Kidney epithelial cell (primary cell): ENCODE results near the gene PIEZO1. TPM values are rescaled to one million over a fixed set of nuclear protein-coding genes. Genes with fewer than 3 reads are reported as not detected.

Experiments
- DNase-seq: peaks from one replicate; pipeline ENCODE4 v3.0.0-alpha.2; 2010; ENCODE audit warnings: low read depth
- H3K27me3 ChIP-seq: 2 replicates; pipeline ENCODE4 v1.6.0; 2011; ENCODE audit warnings: low read length; ENCODE audit not compliant: control insufficient read depth, insufficient read depth
- H3K36me3 ChIP-seq: 2 replicates; pipeline ENCODE4 v1.5.1; 2011; ENCODE audit warnings: low read length; ENCODE audit not compliant: control insufficient read depth, insufficient read depth
- H3K4me3 ChIP-seq: 2 replicates; pipeline ENCODE4 v1.5.1; 2011; ENCODE audit warnings: low read depth, mild to moderate bottlenecking, control low read depth, low read length
- total RNA-seq: library from RNA; depleted of rRNA; stranded (reverse); fragments of >200 nt; gene quantifications from 2 replicates; pipeline ENCODE4 v1.2.3, GENCODE V29; 2015
- TF ChIP-seq, protein P1 (sequence below): IDR thresholded peaks from 2 replicates; pipeline ENCODE4 v1.5.1; 2011; ENCODE audit warnings: mild to moderate bottlenecking, moderate library complexity, low read length, control low read depth, inconsistent platforms; ENCODE audit not compliant: insufficient read depth, poor library complexity, severe bottlenecking

Gene PIEZO1
- total RNA-seq, 1 donor from 2014 or later: 309 TPM

DNA sequence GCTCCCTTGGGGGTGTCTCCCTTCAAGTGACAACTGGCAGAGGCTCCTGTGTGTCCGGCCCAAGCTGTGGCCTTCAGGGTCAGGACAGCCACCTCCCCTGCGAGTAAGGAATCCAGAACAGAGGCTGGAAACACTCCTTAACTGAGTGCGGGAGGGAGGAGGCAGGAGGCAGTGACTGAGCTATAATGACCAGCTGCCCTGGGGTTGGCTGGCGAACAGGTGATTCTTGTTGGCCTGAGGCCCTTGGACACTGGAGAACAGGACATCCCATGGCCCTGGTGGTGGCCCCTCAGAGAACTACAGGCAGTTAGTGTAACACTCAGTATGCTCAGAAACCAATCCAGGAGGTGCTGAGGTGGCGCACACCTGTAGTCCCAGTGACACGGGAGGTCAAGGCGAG, 89.3 kb downstream of the PIEZO1 start:
- Histone ChIP-seq H3K27me3 (peaks cover 3% of the 10 kb centered on the region), H3K4me3 (no peak overlapping the region), H3K36me3 (no peaks in the 10 kb centered on the region)
- DNase-seq: no peak
- TF ChIP-seq, protein P1, sequence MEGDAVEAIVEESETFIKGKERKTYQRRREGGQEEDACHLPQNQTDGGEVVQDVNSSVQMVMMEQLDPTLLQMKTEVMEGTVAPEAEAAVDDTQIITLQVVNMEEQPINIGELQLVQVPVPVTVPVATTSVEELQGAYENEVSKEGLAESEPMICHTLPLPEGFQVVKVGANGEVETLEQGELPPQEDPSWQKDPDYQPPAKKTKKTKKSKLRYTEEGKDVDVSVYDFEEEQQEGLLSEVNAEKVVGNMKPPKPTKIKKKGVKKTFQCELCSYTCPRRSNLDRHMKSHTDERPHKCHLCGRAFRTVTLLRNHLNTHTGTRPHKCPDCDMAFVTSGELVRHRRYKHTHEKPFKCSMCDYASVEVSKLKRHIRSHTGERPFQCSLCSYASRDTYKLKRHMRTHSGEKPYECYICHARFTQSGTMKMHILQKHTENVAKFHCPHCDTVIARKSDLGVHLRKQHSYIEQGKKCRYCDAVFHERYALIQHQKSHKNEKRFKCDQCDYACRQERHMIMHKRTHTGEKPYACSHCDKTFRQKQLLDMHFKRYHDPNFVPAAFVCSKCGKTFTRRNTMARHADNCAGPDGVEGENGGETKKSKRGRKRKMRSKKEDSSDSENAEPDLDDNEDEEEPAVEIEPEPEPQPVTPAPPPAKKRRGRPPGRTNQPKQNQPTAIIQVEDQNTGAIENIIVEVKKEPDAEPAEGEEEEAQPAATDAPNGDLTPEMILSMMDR: no peak

DNA sequence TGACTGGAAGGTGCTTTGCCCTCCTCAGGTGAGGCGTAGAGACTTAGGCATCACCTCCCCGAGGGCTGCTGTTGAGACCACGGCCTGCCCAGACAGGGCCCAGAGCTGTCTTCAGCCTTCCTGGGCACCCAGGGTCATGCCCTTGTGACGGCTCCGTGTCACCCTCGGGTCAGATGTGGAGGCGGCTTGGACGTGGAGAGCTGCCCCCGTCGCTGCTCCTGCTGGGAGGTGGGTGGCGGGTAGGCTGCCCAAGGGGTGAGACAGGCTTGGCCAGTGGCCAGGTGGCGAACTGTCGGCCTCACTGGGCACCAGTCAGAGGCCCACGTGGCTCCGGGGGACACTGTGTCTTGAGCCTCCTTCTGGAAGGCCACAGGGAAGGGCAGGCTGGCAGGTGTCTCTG, 89.8 kb downstream of the PIEZO1 start:
- Histone ChIP-seq H3K36me3 (no peaks in the 10 kb centered on the region), H3K4me3 (no peak overlapping the region), H3K27me3 (peaks cover 6% of the 10 kb centered on the region)
- TF ChIP-seq, protein P1: no peak
- no peak for DNase-seq

DNA sequence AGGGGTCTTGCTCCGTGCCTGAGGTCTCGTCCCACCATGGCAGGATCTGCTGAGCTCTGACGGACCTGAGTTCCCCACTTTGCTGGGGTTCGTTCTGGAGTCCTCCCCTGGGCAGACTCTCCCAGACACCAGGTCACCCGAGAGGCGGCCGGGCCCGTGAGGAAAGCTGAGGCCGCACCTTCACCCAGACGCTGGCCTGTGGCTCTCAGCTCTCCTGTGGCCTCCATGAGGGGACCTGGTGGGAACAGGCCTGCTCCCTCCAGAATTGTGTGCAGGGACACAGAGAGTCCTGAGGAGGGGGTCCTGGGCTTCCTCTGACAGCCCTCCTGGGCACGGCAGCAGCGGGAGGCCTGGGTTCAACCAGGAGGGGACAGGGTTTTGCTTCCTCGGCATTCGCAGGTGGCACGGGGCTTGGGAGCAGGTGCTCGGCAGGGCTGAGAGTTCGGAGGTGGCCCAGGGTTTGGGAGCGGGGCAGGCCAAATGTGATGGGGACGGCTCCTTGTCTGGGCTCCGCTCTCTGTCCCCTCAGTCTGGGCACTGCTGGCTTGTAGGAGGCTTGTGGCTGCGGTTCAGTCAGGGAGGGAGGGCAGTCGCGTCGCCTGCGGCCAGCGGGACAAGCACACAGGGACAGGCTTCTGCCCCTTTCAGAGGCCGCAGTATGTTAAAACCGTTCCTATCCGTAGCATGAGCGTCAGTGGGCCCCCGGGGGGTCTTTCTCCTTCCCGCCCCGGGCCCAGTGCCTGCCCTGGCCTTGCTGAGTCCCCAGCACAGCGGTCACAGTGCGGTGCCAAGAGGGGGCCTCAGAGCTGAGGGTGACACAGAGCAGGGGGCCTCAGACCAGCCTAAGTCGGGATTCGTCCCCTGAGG, 90.6 kb downstream of the PIEZO1 start:
- Histone ChIP-seq H3K27me3 (peaks cover 10% of the 10 kb centered on the region), H3K36me3 (no peaks in the 10 kb centered on the region), H3K4me3 (no peak overlapping the region)
- DNase-seq: no peak
- TF ChIP-seq, protein P1: no peak

DNA sequence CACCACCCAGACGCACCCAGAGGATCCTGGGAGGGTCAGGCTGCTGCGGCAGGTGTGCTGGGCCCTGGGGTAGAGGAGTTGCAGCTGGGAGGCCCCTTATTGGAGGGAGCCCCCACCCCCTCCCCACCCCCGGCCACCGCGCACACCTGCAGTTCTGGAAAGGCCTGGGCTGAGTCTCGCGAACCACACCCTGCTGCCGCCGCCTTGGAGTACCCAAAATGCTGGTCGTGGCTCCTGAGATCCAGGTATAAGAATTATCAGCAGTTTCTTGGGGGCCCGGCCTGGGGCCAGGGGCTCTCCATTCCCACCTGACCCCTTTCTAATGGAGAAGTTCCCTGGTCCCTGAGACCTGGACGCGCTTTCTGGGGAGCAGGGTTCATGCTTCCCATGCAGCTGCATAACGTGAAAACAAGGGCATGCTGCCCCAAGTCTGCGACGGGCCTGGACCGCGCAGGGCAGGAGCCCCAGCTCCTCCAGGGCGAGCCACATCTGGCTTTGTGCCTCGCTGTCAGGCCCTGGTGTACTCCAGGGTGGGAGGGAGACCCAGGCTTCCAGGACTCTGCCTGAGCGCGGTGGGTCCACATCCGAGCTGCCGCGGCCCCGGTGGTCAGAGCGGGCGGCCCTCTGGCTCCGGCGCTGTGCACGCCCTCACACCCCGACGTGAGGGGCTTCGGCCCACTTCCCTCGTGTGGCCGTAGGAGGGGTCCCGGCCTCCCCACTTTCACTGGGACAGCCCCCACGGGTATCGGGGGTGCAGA, 91.4 kb downstream of the PIEZO1 start:
- TF ChIP-seq, protein P1: no peak
- no peaks in the 10 kb centered on the region for H3K36me3 ChIP-seq
- no peak for DNase-seq
- H3K4me3 ChIP-seq: no peak overlapping the region
- peaks cover 16% of the 10 kb centered on the region for H3K27me3 ChIP-seq

DNA sequence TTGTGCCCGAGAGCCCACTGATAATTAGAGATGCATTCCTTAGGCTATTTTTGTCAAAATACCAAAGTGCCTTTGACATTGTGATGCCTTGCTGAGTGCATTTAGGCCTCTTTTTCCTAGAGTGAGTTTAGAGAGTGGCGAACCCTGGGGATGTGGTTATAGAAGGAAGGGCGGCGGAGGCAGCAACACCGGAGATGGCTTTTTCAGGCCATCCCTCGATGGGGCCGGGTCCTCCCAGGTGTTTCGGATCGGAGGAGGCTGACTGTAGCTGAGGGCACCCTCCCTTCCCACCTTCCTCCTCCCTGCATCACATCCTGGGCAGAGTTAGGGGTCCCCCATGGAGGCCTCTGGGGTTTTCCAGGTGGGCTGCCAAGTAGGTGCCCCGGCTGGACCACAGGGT, 92.2 kb downstream of the PIEZO1 start:
- DNase-seq: no peak
- Histone ChIP-seq H3K27me3 (peaks cover 23% of the 10 kb centered on the region), H3K4me3 (no peak overlapping the region), H3K36me3 (no peaks in the 10 kb centered on the region)
- TF ChIP-seq, protein P1: no peak
